ENCODE measurements around the gene STAT6.

GRCh38 chr12:57055824-57056223 is 55.3 kb downstream of the STAT6 start:
- TF ChIP-seq CTCF (conservative IDR thresholded peaks at IDR 0.05; ENCODE audit: low read length) (no peak), EZH2phosphoT487 (IDR thresholded peaks at IDR 0.05; ENCODE audit: borderline replicate concordance) (no peak)
